ENCODE results near the gene PRRT1. TPM values are rescaled to one million over a fixed set of nuclear protein-coding genes. Genes with fewer than 3 reads are reported as not detected.
A peak's percentile ranks its signal among the peaks of the same experiment; 100 is the strongest.

The PRRT1 gene
- total RNA-seq, 2 donors from 2014 or later = 2.0 to 3.0 TPM

- TF ChIP-seq CTCF (conservative IDR thresholded peaks at IDR 0.05) = no peak
- peak; percentile 68 for DNase-seq
- H3K27ac Mint-ChIP-seq = peak within 1 kb of the TSS; percentile 90
- no peaks in the 10 kb centered on the region for H3K9me3 Mint-ChIP-seq
- no peaks in the 10 kb centered on the region for H3K27me3 Mint-ChIP-seq (ENCODE audit: insufficient read depth)
- Histone ChIP-seq H3K36me3 (ENCODE audit: control insufficient read depth, insufficient read depth, low read length) (peaks cover 5% of the 10 kb centered on the region), H3K4me1 (ENCODE audit: control insufficient read depth, insufficient read depth, low read length) (peaks cover 8% of the 10 kb centered on the region), H3K9me3 (ENCODE audit: control insufficient read depth, low read length) (no peaks in the 10 kb centered on the region), H3K27ac (ENCODE audit: low read depth, low read length) (no peak within 1 kb of the TSS), H3K4me3 (ENCODE audit: low read length) (no peak within 1 kb of the TSS), H3K27me3 (ENCODE audit: control insufficient read depth, insufficient read depth, low read length, poor library complexity, severe bottlenecking) (no peaks in the 10 kb centered on the region), H3K9ac (ENCODE audit: extremely low read depth, low read length, poor library complexity, severe bottlenecking) (no peak within 1 kb of the TSS)
- H3K36me3 Mint-ChIP-seq (ENCODE audit: low read depth) = peaks cover 12% of the 10 kb centered on the region
- 91% methylated on average over 4 of the region's 5 CpGs; no CpG with 5 or more reads in 1 of the 2 experiments for WGBS, 2 experiments (ENCODE audit: insufficient coverage in 1 of 2, insufficient read length in 1 of 2)
- peak within 1 kb of the TSS; percentile 86 for H3K4me3 Mint-ChIP-seq
- H3K4me1 Mint-ChIP-seq = peaks cover 37% of the 10 kb centered on the region
These were observed 40.9 kb upstream of the PRRT1 start, which contains the start of gene GPSM3 for GRCh38 chr6:32192608-32193039. Gene GPSM3 (minus strand): TSS chr6:32192643. CDS start chr6:32192513, 130 bp downstream.

GRCh38 chr6:32191696-32192607 lies 40.2 kb upstream of the PRRT1 start:
- Mint-ChIP-seq H3K27ac (peak overlapping the region; percentile 90), H3K36me3 (ENCODE audit: low read depth) (peaks cover 18% of the 10 kb centered on the region), H3K9me3 (no peaks in the 10 kb centered on the region), H3K27me3 (ENCODE audit: insufficient read depth) (no peaks in the 10 kb centered on the region), H3K4me3 (peak overlapping the region; percentile 86), H3K4me1 (peaks cover 42% of the 10 kb centered on the region)
- H3K27me3 ChIP-seq (ENCODE audit: control insufficient read depth, insufficient read depth, low read length, poor library complexity, severe bottlenecking) = no peaks in the 10 kb centered on the region
- peaks cover 8% of the 10 kb centered on the region for H3K4me1 ChIP-seq (ENCODE audit: control insufficient read depth, insufficient read depth, low read length)
- H3K9me3 ChIP-seq (ENCODE audit: control insufficient read depth, low read length) = no peaks in the 10 kb centered on the region
- H3K36me3 ChIP-seq (ENCODE audit: control insufficient read depth, insufficient read depth, low read length) = peaks cover 12% of the 10 kb centered on the region
- WGBS, 2 experiments (ENCODE audit: insufficient coverage in 1 of 2, insufficient read length in 1 of 2) = 91 to 98% methylated on average over 6 to 15 of the region's 15 CpGs
- DNase-seq = no peak
- no peak overlapping the region for H3K4me3 ChIP-seq (ENCODE audit: low read length)
- no peak for TF ChIP-seq CTCF (conservative IDR thresholded peaks at IDR 0.05)
- H3K9ac ChIP-seq (ENCODE audit: extremely low read depth, low read length, poor library complexity, severe bottlenecking) = no peak overlapping the region
- no peak overlapping the region for H3K27ac ChIP-seq (ENCODE audit: low read depth, low read length)

GRCh38 chr6:32190911-32191677 lies 39.4 kb upstream of the PRRT1 start:
- H3K9ac ChIP-seq (ENCODE audit: extremely low read depth, low read length, poor library complexity, severe bottlenecking) = no peak overlapping the region
- H3K4me3 ChIP-seq (ENCODE audit: low read length) = no peak overlapping the region

More at GRCh38 chr6:32190911-32191677, 39.4 kb upstream of the PRRT1 start:
- Mint-ChIP-seq H3K9me3 (no peaks in the 10 kb centered on the region), H3K4me1 (peaks cover 47% of the 10 kb centered on the region), H3K36me3 (ENCODE audit: low read depth) (peaks cover 27% of the 10 kb centered on the region), H3K27me3 (ENCODE audit: insufficient read depth) (no peaks in the 10 kb centered on the region), H3K4me3 (peak overlapping the region; percentile 86), H3K27ac (peak overlapping the region; percentile 90)
- Histone ChIP-seq H3K9me3 (ENCODE audit: control insufficient read depth, low read length) (no peaks in the 10 kb centered on the region), H3K27me3 (ENCODE audit: control insufficient read depth, insufficient read depth, low read length, poor library complexity, severe bottlenecking) (no peaks in the 10 kb centered on the region), H3K4me1 (ENCODE audit: control insufficient read depth, insufficient read depth, low read length) (peaks cover 8% of the 10 kb centered on the region), H3K27ac (ENCODE audit: low read depth, low read length) (no peak overlapping the region), H3K36me3 (ENCODE audit: control insufficient read depth, insufficient read depth, low read length) (peaks cover 19% of the 10 kb centered on the region)
- peak; percentile 66 for DNase-seq
- WGBS, 2 experiments (ENCODE audit: insufficient coverage in 1 of 2, insufficient read length in 1 of 2) = 91 to 100% methylated on average over 1 to 7 of the region's 8 CpGs
- TF ChIP-seq CTCF (conservative IDR thresholded peaks at IDR 0.05) = no peak

Data from endodermal cell (in vitro differentiated cells).